Measurements from ENCODE around the gene PTPN21.

Gene PTPN21

GRCh38 chr14:88470542-88471440 is 84.0 kb downstream of the PTPN21 start:
- no peak for DNase-seq (ENCODE audit: low spot score)

DNA sequence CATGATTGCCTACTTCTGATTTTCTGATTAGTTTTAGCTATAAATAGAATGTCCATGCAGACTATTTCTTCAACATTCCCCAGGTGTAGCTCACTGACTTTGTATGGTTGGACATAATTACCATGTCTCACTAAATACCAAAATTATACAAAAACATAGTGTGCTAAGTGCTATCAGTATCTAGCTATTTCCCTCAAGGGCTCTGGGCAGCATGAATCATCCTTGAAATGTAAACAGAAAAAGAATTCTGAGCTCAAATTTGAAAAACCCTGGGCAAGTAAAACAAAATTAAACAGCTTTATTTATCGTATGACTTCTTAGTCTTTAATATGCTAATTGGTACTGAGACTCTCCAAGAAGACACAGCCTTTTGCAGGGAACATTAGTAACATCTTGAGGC is 86.4 kb downstream of the PTPN21 start:
- no peak for DNase-seq (ENCODE audit: low spot score)

GRCh38 chr14:88463318-88463717 is 91.5 kb downstream of the PTPN21 start:
- peak; percentile 18 for DNase-seq (ENCODE audit: low spot score)

DNA sequence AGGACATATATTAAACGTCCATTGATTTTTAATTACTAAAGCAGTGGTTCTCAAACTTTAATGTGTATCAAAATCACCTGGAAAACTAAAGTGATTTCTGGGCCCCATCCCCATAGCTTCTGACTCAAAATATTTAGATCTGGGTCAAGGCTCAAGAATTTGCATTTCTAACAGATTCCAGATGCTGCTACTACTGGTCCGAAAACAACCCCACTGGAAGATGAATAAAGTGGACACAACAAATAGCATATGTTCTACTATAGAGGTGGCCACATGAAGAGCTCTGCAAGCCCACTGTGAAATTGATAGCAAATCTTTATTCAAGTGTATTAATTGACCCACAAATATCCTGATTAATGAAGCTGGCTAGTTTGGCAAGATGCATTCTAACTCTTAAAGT is 99.9 kb downstream of the PTPN21 start:
- DNase-seq (ENCODE audit: low spot score) = no peak

- DNase-seq (ENCODE audit: low spot score) = peak; percentile 3
Observed at GRCh38 chr14:88452231-88452630, 102.6 kb downstream of the PTPN21 start.

DNA sequence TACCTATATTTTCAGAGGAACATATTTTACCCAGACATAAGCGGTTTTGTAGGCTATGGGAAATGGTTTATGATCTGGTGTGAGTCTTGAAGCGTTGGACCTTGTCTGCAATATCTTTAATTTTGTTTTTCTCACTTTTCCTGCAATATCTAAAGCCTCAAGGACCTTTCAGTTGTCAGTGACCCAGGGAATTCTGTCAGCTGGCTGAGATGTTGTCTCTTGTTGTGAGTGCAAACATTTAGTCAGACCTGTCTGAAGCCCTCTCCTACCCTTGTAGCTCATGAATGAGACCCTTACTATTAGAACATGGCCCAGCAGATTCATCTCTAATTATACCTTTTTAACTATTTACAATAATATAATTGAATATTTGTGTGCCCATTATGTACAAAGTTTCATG is 115.7 kb downstream of the PTPN21 start:
- DNase-seq (ENCODE audit: low spot score) = no peak

- no peak for DNase-seq (ENCODE audit: low spot score)
Observed at GRCh38 chr14:88437658-88438057, 117.1 kb downstream of the PTPN21 start.

- DNase-seq (ENCODE audit: low spot score) = no peak
Observed at GRCh38 chr14:88430976-88431375, 123.8 kb downstream of the PTPN21 start.

DNA sequence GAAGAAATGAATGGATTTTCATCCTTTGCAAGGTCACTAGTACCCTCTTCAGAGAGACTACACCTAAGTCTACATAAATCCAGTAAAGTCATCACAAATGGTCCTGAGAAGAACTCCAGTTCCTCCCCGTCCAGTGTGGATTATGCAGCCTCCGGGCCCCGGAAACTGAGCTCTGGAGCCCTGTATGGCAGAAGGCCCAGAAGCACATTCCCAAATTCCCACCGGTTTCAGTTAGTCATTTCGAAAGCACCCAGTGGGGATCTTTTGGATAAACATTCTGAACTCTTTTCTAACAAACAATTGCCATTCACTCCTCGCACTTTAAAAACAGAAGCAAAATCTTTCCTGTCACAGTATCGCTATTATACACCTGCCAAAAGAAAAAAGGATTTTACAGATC is 128.5 kb downstream of the PTPN21 start:
- no peak for DNase-seq (ENCODE audit: low spot score)

GRCh38 chr14:88424573-88424972 is 130.2 kb downstream of the PTPN21 start:
- no peak for DNase-seq (ENCODE audit: low spot score)

DNA sequence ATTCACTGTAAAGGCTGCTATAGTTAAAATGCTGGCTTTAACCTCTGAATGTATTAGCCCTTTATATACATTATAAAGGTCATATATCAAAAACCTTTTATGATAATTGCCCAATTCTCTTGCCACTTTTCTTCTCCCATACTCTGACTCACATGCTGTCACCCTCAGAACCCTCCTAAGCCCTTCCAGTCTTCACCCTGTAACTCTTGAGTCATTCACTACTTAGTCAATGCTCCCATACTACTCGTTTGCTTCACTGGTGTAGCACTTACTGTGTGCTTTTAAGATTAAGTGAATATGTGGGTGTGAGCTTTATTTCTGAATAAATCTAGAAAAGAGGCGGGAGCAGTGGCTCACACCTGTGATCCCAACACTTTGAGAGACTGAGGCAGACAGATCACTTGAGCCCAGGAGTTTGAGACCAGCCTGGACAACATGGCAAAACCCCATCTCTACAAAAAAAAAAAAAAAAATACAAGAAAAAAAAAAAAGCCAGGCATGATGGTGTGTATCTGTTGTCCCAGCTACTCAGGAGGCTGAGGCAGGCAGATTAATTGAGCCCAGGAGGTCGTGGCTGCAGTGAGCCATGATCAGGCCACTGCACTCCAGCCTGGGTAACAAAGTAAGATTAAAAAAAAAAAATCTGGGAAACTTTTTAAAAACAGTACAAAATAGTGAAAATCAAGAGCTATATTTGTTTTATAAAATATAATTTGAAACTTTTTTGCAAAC is 131.7 kb downstream of the PTPN21 start:
- no peak for DNase-seq (ENCODE audit: low spot score)

DNA sequence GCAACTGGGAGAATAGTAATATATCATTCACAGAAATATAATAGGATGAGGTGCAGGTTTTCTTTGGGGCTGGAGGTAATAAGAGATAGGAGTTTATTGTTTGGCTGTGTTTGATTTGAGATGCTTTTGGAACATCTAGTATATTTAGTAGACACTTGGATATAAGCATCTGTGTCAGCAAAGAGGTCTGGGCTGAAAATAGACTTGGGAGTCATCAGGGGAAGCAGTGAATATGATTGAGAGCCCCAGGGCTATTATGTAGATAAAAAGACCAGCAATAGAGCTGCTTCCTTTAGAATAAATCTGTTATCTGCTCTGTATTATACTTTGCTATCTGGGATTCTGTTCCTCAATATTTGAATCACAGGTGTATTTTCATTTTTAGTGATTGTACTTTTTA is 132.8 kb downstream of the PTPN21 start:
- DNase-seq (ENCODE audit: low spot score) = no peak

DNA sequence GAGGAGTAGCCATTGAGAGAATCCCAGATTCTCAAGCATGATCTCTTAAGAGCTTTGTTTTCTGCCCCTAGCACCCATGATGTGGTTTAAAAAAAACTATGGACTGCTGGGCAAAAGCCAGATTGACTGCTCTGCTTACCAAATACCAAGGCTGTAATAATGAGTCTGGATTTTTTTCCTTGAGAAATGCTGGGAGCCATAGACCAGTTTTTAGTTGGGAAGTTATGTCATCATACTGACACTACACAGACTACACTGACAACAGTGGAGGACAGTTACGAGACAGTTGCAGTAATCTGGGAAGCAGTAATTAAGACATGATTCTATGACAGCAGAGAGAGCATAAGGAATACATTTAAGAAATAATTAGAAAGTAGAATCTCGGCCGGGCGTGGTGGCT is 133.5 kb downstream of the PTPN21 start:
- DNase-seq (ENCODE audit: low spot score) = peak; percentile 1

DNA sequence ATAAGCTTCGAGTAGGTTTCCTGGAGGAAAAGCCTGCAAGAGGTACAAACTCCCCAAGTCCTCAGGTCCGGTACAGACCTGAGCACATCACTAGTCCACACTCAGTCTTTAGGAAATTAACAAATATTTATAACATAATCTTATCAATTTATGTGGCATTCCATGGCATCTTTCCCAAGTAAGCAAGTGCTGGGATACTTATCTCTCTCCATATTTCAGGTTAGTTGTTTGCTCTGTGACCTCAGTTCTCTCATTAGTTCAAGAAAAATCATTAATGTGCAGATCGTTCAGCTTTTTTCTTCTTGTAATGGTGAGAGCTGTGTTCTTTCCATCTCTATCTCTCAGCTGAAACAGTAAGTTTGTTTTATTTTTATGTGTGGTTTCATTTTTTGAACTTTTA is 134.6 kb downstream of the PTPN21 start:
- DNase-seq (ENCODE audit: low spot score) = no peak

DNA sequence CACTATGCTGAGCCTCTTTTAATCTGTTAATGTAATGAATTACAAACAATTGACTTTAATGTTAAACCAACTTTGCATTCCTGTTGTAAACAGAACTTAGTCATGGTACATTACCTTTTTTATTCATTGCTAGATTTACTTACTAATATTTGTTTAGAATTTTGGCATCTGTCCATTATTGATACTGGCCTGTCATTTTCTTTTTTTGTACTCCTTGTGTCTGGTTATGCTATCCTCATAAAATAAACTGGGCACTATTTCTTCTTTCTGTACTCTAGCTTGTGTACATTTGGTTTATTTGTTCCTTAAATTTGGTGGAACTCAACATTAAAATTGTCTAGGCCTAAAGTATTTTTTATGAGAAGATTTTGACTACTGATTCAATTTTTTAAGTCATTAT is 137.2 kb downstream of the PTPN21 start:
- DNase-seq (ENCODE audit: low spot score) = no peak

Small RNAs within 50 kb of the gene (small RNA-seq; reads per million reads assigned to genes)
- 0 reads per million in 2 experiments for gene RNU4-22P

Measured in SK-N-DZ (cell line).